SK-N-SH (cell line): ENCODE measurements around the gene OGFOD3. TPM values are rescaled to one million over a fixed set of nuclear protein-coding genes. Genes with fewer than 3 reads are reported as not detected.

ENCODE experiments used
- CTCF ChIA-PET: fragments of 300-600, 350-600 bp; formaldehyde crosslinking; extraction: SDS; loops from one replicate; lab custom pipeline; 2021; lab: Yijun Ruan, JAX
- POLR2A ChIA-PET: fragments of 350-600 bp; sonication (Branson Sonifier 250); formaldehyde crosslinking; extraction: SDS; loops from one replicate; lab custom pipeline; 2020; ENCODE audit warnings: antibody characterized with exemption, inconsistent platforms; lab: Yijun Ruan, JAX
- DNase-seq: peaks from one replicate; pipeline ENCODE4 v3.0.0; 2012
- H2AFZ ChIP-seq: fragments of 200-600 bp; sonication (generic); 2 replicates; pipeline ENCODE4 v1.8.1; 2016; ENCODE audit warnings: antibody characterized with exemption, mild to moderate bottlenecking, low read depth
- H3F3A ChIP-seq: fragments of 200-600 bp; sonication (generic); replicated peaks from 2 replicates; pipeline ENCODE3; 2016; ENCODE audit warnings: antibody characterized with exemption, mild to moderate bottlenecking; ENCODE audit not compliant: insufficient read depth
- H3K27ac ChIP-seq, 2 experiments: fragments of 200-500 bp in 1 of 2; fragments of 200-600 bp in 1 of 2; sonication (Bioruptor generic) in 1 of 2; sonication (generic), shearing (Covaris generic) in 1 of 2; 2 replicates each; pipeline versions ENCODE4 v1.5.1 to v1.6.1; 2014 to 2016; ENCODE audit warnings: low read depth in 2 of 2, inconsistent platforms in 1 of 2, low read length in 1 of 2, mild to moderate bottlenecking in 1 of 2, mixed read lengths in 1 of 2
- H3K27me3 ChIP-seq: fragments of 200-600 bp; sonication (generic), shearing (Covaris generic); 2 replicates; pipeline ENCODE4 v1.6.1; 2016; ENCODE audit warnings: mixed run types; ENCODE audit not compliant: insufficient read depth
- H3K36me3 ChIP-seq, 2 experiments: fragments of 200-500 bp in 1 of 2; fragments of 200-600 bp in 1 of 2; sonication (Bioruptor generic) in 1 of 2; sonication (generic) in 1 of 2; replicated peaks in 1 of 2; 2 replicates each; pipeline versions ENCODE3 to v1.5.1; 2014 to 2016; ENCODE audit warnings: low read length in 1 of 2, mild to moderate bottlenecking in 1 of 2; ENCODE audit not compliant: insufficient read depth in 2 of 2, control insufficient read depth in 1 of 2
- H3K4me1 ChIP-seq, 2 experiments: fragments of 200-500 bp in 1 of 2; fragments of 200-600 bp in 1 of 2; sonication (Bioruptor generic) in 1 of 2; sonication (generic), shearing (Covaris generic) in 1 of 2; 2 replicates each; pipeline versions ENCODE4 v1.5.1 to v1.6.1; 2014 to 2016; ENCODE audit warnings: low read depth in 1 of 2, low read length in 1 of 2, mixed run types in 1 of 2; ENCODE audit not compliant: insufficient read depth in 2 of 2, control insufficient read depth in 1 of 2
- H3K4me2 ChIP-seq: fragments of 200-600 bp; sonication (generic), shearing (Covaris generic); 2 replicates; pipeline ENCODE4 v1.6.1; 2017; ENCODE audit warnings: mixed run types
- H3K4me3 ChIP-seq, 2 experiments: fragments of 200-500 bp in 1 of 2; fragments of 200-600 bp in 1 of 2; sonication (Bioruptor generic) in 1 of 2; sonication (generic), shearing (Covaris generic) in 1 of 2; 2 replicates each; pipeline versions ENCODE4 v1.5.1 to v1.8.1; 2014 to 2016; ENCODE audit warnings: low read depth in 2 of 2, inconsistent platforms in 1 of 2, low read length in 1 of 2, mild to moderate bottlenecking in 1 of 2, mixed read lengths in 1 of 2, moderate library complexity in 1 of 2
- H3K79me2 ChIP-seq: fragments of 200-600 bp; sonication (generic); 2 replicates; pipeline ENCODE4 v1.8.1; 2017; ENCODE audit warnings: mild to moderate bottlenecking; ENCODE audit not compliant: insufficient read depth
- H3K9ac ChIP-seq: fragments of 200-600 bp; sonication (generic); 2 replicates; pipeline ENCODE4 v1.6.1; 2017; ENCODE audit warnings: mixed run types
- H3K9me2 ChIP-seq: fragments of 200-600 bp; sonication (generic); 2 replicates; pipeline ENCODE4 v1.6.1; 2017; ENCODE audit warnings: mixed run types
- H3K9me3 ChIP-seq: fragments of 200-600 bp; sonication (generic); 2 replicates; pipeline ENCODE4 v1.6.1; 2017; ENCODE audit warnings: mixed run types, mild to moderate bottlenecking, moderate library complexity
- H4K20me1 ChIP-seq: fragments of 200-600 bp; sonication (generic); 2 replicates; pipeline ENCODE4 v1.6.1; 2017; ENCODE audit warnings: mild to moderate bottlenecking, mixed run types; ENCODE audit not compliant: insufficient read depth
- FOXJ3 ChIP-seq: sonication (generic); formaldehyde crosslinking; IDR thresholded peaks from 2 replicates; pipeline ENCODE4 v1.5.1; 2020; ENCODE audit warnings: mild to moderate bottlenecking, missing genetic modification reagents
- GABPA ChIP-seq: IDR thresholded peaks from 2 replicates; pipeline ENCODE4 v1.4.0; 2012; ENCODE audit warnings: low read depth, mild to moderate bottlenecking
- POLR2AphosphoS5 ChIP-seq: IDR thresholded peaks from 2 replicates; pipeline ENCODE4 v1.6.1; 2012; ENCODE audit warnings: low read depth, low read length
- SIN3A ChIP-seq: IDR thresholded peaks from 2 replicates; pipeline ENCODE4 v1.6.1; 2012; ENCODE audit warnings: low read depth, mild to moderate bottlenecking, low read length, moderate library complexity, borderline replicate concordance
- WGBS: methylation state at CpG from one replicate; pipeline ENCODE4 v1.1.6; 2017; ENCODE audit warnings: low lambda C conversion rate; 5-methylcytosine and 5-hydroxymethylcytosine counted together
- polyA plus RNA-seq, 3 experiments: library from polyadenylated mRNA; depleted of rRNA; stranded (reverse); fragments of >200 nt; gene quantifications; 2 replicates each; pipeline ENCODE4 v1.2.3, GENCODE V29; 2012
- TF ChIP-seq, protein P1 (sequence below): IDR thresholded peaks from 2 replicates; pipeline ENCODE4 v1.4.0; 2012; ENCODE audit warnings: low read depth
- TF ChIP-seq, protein P2 (sequence below): IDR thresholded peaks from 2 replicates; pipeline ENCODE4 v1.4.0; 2012; ENCODE audit warnings: low read depth, borderline replicate concordance

OGFOD3 gene
- polyA plus RNA-seq, 1 of the 3 experiments (the other 2 are of a cell fraction): 68.2 TPM

DNA sequence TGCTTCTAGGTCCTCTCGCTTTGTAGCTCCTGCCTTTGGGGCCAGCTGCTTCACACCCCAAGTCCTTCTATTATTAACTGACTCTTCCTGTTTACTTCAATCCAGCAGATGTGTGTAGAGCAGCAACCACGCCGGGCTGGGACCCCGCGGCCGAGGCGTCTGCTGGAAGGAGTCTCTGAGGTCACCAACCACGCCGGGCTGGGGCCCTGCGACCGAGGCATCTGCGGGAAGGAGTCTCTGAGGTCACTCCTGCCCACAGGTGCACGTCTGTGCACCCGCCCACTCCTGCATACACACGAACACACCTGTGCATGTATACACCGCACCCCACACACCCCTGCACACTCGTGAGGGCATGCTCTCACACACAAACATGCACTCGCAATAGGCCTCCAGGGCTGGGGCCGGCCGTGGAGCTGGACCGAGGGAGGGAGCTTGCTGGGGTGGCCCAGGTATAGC lies 67.1 kb downstream of the OGFOD3 start:
- Histone ChIP-seq H4K20me1 (no peaks in the 10 kb centered on the region), H3K9ac (no peak overlapping the region), H3K4me1 (peaks cover 0 to 10% of the 10 kb centered on the region in 2 experiments; a peak in 1 of 4 replicates), H3F3A (no peaks in the 10 kb centered on the region), H3K4me2 (no peak overlapping the region), H3K79me2 (no peaks in the 10 kb centered on the region), H3K27me3 (no peaks in the 10 kb centered on the region; the same call in 1 of the 2 replicates), H3K4me3 (no peak overlapping the region), H3K9me3 (no peaks in the 10 kb centered on the region), H2AFZ (no peak overlapping the region), H3K36me3 (no peaks in the 10 kb centered on the region), H3K9me2 (no peaks in the 10 kb centered on the region), H3K27ac (no peak overlapping the region)
- 66% methylated on average over 21 of the region's 21 CpGs for WGBS
- TF ChIP-seq, protein P1, sequence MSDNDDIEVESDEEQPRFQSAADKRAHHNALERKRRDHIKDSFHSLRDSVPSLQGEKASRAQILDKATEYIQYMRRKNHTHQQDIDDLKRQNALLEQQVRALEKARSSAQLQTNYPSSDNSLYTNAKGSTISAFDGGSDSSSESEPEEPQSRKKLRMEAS: no peak
- TF ChIP-seq GABPA: no peak
- CTCF ChIA-PET: interaction anchor here (0.6 to 5.8 kb wide), 31 partner anchors 9 to 230 kb away, joined by 3 to 124 read pairs (median 4); partner anchors contain the start of genes HEXD, OGFOD3, SECTM1 and UTS2R
- DNase-seq: no peak
- POLR2A ChIA-PET: no interaction called here

DNA sequence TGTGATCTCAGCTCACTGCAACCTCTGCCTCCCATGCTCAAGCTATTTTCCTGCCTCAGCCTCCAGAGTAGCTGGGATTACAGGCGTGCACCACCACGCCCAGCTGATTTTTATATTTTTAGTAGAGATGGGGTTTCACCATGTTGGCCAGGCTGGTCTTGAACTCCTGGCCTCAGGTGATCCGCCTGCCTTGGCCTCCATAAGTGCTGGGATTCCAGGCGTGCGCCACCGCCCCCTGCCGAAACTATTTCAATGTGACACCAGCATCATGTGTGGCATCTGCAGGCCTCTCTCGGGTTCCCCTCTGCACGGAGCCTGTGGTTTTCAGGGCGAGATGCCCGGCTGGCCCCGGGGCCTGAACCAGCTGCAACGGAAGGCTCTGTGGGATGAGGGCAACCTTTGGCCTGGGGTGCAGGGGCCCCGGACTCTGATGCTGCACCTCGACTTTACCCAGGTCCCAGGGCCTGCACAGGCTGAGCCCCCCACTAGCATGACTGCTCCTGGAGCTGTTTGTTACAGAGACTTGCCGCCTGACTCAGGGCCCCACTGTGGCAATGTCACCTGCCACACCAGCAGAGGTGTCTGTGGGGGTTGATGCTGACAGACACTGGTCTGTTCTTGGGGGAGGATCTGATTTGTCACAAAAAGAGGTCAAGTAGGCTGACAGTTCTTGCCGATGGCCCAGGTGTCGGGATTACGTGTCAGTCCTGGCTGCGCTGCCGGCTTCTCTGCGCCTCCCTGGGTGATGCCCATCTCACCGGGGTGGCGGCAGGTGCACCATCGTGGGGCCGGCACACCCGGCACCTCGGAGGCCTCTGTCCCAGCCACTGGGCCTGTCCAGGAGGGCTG lies 68.0 kb downstream of the OGFOD3 start:
- Histone ChIP-seq H2AFZ (no peak overlapping the region), H3K9me2 (no peaks in the 10 kb centered on the region), H3K9me3 (no peaks in the 10 kb centered on the region), H3K4me1 (peaks cover 0 to 10% of the 10 kb centered on the region in 2 experiments; a peak in 1 of 4 replicates), H3K27me3 (no peaks in the 10 kb centered on the region; the same call in 1 of the 2 replicates), H3K79me2 (no peaks in the 10 kb centered on the region), H3K27ac (no peak overlapping the region), H4K20me1 (no peaks in the 10 kb centered on the region), H3K4me3 (no peak overlapping the region), H3K36me3 (no peaks in the 10 kb centered on the region), H3K9ac (no peak overlapping the region), H3K4me2 (no peak overlapping the region), H3F3A (no peaks in the 10 kb centered on the region)
- 88% methylated on average over 14 of the region's 28 CpGs for WGBS
- POLR2A ChIA-PET: no interaction called here
- TF ChIP-seq, protein P2, sequence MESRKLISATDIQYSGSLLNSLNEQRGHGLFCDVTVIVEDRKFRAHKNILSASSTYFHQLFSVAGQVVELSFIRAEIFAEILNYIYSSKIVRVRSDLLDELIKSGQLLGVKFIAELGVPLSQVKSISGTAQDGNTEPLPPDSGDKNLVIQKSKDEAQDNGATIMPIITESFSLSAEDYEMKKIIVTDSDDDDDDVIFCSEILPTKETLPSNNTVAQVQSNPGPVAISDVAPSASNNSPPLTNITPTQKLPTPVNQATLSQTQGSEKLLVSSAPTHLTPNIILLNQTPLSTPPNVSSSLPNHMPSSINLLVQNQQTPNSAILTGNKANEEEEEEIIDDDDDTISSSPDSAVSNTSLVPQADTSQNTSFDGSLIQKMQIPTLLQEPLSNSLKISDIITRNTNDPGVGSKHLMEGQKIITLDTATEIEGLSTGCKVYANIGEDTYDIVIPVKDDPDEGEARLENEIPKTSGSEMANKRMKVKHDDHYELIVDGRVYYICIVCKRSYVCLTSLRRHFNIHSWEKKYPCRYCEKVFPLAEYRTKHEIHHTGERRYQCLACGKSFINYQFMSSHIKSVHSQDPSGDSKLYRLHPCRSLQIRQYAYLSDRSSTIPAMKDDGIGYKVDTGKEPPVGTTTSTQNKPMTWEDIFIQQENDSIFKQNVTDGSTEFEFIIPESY: no peak
- TF ChIP-seq POLR2AphosphoS5: no peak
- no peak for TF ChIP-seq SIN3A
- no peak for TF ChIP-seq FOXJ3 (CRISPR knock-in tag)
- no peak for DNase-seq
- CTCF ChIA-PET: interaction anchor here (0.6 to 5.8 kb wide), 24 partner anchors 12 to 204 kb away, joined by 3 to 124 read pairs (median 4); partner anchors contain the start of genes HEXD, OGFOD3 and SECTM1
